HEK293T (cell line): ENCODE results near the gene FGF16.

Source experiments
- FOXK2 ChIP-seq: fragments of 450-650 bp; IDR thresholded peaks from 2 replicates; pipeline ENCODE4 v1.6.1; 2016; ENCODE audit warnings: mild to moderate bottlenecking
- LEF1 ChIP-seq: fragments of 450-650 bp; IDR thresholded peaks from 2 replicates; pipeline ENCODE4 v1.6.1; 2017; ENCODE audit warnings: mild to moderate bottlenecking, borderline replicate concordance
- NFRKB ChIP-seq: fragments of 450-650 bp; IDR thresholded peaks from 2 replicates; pipeline ENCODE4 v1.6.1; 2016; ENCODE audit warnings: mild to moderate bottlenecking, moderate library complexity
- PKNOX1 ChIP-seq: fragments of 450-650 bp; IDR thresholded peaks from 2 replicates; pipeline ENCODE4 v1.6.1; 2016

GRCh38 chrX:77415161-77415560 is 32.0 kb upstream of the FGF16 start:
- TF ChIP-seq FOXK2 = no peak
- TF ChIP-seq PKNOX1 = no peak
- TF ChIP-seq NFRKB = no peak
- no peak for TF ChIP-seq LEF1
